Liver (tissue), 3 donors: ENCODE results near the gene GIMAP8.

Experiments used
- GABPA ChIP-seq, 2 donors: IDR thresholded peaks in 1 of 2; conservative IDR thresholded peaks in 1 of 2; 2 replicates each; pipeline ENCODE4 v1.6.1; 2016; ENCODE audit warnings: antibody characterized with exemption in 2 of 2, mild to moderate bottlenecking in 1 of 2, moderate library complexity in 1 of 2
- JUND ChIP-seq, 2 donors: IDR thresholded peaks; 2 replicates each; pipeline ENCODE4 v1.6.1; 2016; ENCODE audit warnings: antibody characterized with exemption in 2 of 2
- TF ChIP-seq, protein P1 (sequence below): fragments of 150-350 bp; IDR thresholded peaks from 2 replicates; pipeline ENCODE4 v1.5.1; 2017; ENCODE audit warnings: improper control_type of control experiment, low read depth, low read length; ENCODE audit not compliant: missing input control
- TF ChIP-seq, protein P2 (sequence below): IDR thresholded peaks from 2 replicates; pipeline ENCODE4 v1.6.1; 2016; ENCODE audit warnings: antibody characterized with exemption, mild to moderate bottlenecking
- donor health status: healthy.
- donor health status: healthy.

DNA sequence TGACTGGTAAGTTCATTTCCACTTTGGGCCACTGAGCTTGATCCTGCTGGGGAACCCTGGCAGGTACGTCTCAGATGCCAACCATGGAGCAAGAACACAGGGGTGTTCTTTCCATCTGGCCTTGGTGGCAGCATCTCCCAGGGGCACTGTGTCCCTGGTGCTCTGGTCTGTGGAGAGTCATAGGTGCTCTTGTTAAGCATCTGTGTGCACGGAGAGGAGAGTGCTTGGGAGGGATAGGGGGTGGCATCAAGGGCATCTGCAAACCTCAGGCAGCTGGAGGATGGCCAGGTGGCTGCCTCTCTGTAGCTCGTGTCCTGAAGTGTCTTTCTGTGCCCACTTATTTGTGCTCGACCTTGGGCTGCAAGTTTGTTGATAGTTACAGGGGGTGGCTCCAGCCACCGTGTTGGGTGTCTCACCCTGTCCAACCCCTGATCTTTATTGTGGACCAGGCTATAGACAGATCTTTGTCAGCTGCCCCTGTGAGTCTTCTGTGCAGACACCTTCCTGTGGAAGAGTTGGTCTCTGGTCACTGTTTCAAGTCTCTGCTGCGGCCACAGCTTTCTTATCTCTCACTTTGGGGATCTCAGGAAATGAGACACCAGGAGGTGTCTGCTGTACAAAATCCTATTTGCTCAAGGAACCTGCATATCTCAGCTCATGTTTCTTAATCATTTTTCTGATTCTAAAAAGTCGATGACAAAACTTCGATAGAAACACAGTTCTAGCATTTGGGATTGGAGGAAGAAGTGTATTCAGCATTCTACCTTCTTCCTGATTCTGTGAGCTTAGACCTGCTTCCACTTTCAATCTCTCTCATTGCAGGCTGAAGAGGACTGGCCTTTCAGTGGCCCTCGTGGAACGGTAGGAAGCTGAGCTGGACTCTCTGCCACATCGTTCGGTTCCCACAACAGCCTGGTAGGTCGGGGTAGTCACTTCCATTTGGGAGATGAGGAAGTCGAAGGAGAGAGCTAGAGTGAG lies 17.2 kb upstream of the GIMAP8 start:
- TF ChIP-seq, protein P1, sequence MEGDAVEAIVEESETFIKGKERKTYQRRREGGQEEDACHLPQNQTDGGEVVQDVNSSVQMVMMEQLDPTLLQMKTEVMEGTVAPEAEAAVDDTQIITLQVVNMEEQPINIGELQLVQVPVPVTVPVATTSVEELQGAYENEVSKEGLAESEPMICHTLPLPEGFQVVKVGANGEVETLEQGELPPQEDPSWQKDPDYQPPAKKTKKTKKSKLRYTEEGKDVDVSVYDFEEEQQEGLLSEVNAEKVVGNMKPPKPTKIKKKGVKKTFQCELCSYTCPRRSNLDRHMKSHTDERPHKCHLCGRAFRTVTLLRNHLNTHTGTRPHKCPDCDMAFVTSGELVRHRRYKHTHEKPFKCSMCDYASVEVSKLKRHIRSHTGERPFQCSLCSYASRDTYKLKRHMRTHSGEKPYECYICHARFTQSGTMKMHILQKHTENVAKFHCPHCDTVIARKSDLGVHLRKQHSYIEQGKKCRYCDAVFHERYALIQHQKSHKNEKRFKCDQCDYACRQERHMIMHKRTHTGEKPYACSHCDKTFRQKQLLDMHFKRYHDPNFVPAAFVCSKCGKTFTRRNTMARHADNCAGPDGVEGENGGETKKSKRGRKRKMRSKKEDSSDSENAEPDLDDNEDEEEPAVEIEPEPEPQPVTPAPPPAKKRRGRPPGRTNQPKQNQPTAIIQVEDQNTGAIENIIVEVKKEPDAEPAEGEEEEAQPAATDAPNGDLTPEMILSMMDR: no peak
- TF ChIP-seq, protein P2, sequence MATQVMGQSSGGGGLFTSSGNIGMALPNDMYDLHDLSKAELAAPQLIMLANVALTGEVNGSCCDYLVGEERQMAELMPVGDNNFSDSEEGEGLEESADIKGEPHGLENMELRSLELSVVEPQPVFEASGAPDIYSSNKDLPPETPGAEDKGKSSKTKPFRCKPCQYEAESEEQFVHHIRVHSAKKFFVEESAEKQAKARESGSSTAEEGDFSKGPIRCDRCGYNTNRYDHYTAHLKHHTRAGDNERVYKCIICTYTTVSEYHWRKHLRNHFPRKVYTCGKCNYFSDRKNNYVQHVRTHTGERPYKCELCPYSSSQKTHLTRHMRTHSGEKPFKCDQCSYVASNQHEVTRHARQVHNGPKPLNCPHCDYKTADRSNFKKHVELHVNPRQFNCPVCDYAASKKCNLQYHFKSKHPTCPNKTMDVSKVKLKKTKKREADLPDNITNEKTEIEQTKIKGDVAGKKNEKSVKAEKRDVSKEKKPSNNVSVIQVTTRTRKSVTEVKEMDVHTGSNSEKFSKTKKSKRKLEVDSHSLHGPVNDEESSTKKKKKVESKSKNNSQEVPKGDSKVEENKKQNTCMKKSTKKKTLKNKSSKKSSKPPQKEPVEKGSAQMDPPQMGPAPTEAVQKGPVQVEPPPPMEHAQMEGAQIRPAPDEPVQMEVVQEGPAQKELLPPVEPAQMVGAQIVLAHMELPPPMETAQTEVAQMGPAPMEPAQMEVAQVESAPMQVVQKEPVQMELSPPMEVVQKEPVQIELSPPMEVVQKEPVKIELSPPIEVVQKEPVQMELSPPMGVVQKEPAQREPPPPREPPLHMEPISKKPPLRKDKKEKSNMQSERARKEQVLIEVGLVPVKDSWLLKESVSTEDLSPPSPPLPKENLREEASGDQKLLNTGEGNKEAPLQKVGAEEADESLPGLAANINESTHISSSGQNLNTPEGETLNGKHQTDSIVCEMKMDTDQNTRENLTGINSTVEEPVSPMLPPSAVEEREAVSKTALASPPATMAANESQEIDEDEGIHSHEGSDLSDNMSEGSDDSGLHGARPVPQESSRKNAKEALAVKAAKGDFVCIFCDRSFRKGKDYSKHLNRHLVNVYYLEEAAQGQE: no peak
- TF ChIP-seq GABPA (IDR thresholded peaks at IDR 0.05 in 1 of 2, conservative IDR thresholded peaks at IDR 0.05 in 1 of 2) (no peak), JUND (IDR thresholded peaks at IDR 0.05) (no peak)
